GM19035 (cell line): ENCODE data around the gene UNC5CL.
"Not testable (repeated sequence)": the region's sequence is repeated elsewhere in the genome, so short reads cannot be mapped to it uniquely, and the experiment has no call there.

Experiments
- ATAC-seq: cut with Tn5 transposase; IDR thresholded peaks from one replicate; pipeline ENCODE4 v1.9.1; 2021; ENCODE audit not compliant: unreplicated experiment

UNC5CL gene

DNA sequence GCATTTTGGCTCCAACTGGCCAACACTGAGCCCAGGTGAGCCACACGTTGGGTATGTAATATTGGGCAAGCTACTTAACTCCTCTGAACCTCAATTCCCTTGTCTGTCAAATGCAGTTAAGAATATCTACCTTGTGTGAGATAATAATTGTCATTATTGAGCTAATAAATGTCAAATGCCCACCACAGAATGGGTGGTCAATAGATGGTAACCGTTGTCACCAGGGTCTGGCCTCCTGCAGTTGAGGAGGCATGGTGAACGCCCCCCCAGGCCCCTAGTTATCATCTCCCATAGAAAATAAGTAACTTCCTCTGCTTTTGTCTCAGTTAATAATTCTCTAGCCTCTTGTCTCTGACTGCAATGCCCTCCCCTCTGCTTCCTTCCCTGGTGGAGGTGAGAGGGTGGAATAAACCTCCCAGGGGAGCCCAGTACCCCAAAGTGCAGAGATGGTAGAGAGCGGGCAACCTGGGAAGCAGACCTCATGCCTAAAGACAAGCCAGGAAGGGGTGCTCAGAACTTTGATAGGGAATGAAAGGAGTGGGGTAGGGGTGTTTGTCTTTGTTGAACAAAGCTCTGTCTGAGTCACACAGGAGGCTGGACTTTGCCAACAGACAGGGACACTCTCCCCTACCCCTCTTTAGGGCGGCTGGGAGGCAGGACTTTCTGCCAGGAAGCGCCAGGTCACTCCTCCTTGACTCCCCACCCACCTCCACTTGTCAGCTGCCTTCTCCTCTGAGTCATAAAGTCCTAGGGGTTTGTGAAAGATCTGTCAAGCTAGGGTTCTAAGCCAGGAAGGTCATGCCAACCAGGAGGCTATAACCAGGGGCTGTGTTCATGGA lies 1.3 kb upstream of the UNC5CL start:
- ATAC-seq, result no peak

DNA sequence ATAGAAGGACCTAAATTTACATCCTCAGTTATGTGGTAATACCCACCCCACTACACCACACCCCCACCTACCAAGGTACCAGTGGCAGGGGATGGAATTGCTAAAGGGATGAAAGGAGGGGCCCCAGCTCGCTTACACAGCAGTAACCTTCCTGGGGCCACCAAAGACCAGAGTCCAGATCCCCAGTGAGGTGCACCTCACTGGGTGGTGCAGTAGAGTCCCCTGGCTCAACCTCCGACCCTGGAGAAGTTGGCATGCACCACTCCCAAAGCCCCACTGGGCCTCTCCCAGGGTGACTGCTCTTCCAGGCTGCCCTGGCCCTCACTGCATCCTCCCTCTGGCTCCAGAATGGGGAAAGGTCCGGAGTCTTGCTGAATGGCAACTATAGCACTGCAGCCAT lies 816 bp downstream of the UNC5CL start:
- ATAC-seq, result no peak

DNA sequence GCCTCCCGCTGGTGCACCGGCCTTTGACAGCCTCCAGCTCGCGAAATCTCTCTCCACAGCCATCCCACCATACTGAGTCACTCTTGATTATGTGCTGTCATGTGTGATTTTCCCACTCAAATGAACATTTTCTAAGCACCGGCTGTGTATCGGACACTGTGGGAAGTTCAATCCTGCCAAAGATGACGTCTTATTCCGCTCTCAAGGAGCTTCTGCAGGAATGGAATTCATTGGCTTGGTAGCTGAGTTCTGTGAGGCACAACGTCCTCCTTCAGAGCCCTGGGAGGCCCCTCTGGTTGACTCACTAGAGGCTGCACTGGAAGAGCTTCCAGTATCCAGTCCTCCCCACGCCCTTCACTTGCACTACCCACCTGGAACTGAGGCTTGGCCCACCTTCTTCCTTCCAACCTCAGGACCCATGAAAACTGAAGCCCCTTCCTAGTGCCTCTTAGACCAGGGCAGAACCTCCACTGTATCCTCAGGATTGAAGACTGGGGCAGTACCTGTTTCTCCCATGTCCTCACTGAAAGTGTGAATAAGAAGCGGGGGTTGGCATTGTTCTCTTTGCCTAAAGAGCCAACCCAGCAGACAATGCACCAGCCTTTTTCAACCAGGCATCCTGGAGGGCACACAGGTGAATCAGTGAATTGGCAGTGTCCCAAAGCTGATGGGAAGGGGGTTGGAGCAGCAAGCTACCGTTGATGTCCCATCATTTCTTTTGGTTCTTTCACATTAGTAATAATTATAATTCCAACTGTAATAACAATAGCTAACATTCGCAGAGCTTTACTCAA lies 1.7 kb downstream of the UNC5CL start:
- no peak for ATAC-seq

DNA sequence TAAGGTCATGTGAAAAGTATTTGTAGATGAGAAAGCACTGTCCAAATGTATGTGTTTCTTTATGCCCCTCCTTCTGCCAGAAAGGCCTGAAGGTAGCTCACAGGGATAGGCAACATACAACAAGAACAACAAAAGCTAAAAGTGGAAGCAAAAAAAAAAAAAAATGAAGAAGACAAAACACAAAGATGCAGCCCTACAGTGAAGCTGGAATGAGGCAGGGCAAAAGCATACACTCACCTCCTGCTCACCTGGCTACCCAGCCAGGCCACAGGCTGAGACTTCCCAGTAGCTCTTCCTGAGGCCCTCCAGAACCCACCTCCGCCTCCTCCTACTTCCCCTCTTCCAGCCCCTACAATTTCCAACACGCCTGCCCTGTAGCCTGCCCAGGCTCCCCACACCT lies 2.4 kb downstream of the UNC5CL start:
- ATAC-seq, result no peak

DNA sequence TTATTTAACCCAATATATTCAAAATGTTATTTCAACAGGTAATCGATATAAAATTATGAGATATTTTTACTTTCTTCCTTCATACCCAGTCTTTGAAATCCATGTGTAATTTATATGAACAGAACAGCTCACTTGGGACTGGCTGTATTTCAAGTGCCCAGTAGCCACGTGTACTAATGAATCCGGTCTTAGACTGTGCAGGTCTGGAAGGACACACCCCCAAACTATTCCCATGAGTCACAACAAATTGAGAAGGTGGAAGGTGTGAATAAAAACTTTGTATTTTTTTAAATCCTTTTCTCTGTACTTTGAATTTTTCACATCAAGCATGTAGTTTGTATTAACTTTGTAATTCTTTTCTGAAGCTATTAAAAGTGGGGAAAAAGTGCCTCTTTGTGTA lies 2.8 kb downstream of the UNC5CL start:
- no peak for ATAC-seq

DNA sequence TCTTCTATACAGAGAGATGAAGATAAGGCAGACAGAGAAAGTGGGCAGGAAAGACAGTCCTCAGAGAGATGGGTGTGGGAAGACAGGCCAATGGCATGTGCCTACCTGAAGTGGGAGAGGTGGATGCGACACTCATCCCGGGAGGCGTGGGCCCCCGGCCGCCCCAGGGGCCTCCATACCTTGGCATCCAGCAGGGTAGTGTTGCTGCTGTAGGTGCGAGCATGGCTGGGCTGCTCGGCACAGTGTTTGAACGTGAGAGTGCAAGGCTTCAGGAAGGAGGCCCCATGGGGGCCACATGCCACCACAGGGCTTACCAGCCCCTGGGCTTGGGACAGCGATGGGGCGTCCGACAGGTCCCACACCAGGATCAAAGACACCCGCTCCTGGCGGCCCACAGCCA lies 5.2 kb downstream of the UNC5CL start:
- ATAC-seq, result no peak

DNA sequence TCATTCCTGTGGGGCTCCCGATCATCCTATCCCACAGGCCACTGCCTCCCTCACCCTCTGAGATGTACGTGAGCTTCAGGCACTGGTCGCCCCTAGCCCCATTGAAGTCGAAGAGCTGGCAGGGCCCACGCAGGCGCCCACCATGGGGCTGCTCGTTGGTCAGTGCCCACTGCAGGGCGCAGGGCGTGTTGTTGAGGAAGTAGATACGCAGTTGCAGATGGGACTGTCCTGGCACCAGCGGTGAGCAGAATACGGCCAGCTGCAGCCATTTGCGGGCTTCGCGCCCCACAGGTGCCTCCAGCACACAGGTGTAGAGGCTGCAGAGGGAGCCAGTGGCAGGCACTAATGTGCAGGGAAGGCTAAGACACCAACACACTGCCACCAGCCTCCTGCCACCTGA lies 6.2 kb downstream of the UNC5CL start:
- ATAC-seq, result no peak

DNA sequence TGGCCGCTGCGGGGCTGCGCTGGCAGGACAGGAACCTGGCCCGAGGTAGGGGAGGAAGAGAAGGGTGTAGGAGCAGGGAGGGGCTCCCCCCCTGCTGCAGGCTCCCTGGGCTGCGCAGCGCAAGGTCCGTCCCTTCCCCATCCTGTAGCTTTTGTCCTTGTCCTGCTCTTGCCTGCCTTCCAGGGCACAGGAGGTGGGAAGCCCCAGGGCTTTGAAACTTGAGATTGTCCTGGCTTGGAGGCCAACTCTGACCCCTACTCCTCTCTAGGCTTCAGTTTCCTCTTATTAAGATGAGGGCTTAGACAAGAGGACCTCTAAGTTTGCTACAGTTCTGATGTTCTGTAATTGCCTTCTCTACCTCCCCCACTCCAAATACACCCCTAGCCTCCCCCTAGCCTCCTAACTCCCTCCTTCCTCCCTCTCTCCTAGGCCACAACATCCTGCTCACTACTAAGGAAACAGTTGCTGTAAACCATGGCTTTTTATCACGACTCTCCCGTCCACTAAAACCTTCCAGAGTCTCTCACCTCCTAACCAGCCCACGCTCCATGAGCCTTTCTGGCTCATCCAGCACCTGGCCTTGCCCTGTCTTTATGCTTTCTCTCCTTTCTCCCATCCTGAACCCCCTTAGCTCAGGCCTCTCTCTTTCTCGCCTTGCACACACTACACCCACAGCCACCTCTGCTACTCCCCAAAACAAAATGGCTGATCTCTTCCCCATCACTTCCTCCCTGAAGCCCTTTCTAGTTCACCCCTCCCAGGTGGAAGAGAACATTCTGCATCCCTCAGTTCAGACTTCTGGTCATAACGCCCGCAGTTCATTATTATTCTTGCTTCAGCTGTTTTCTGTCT lies 10.2 kb downstream of the UNC5CL start:
- ATAC-seq, result peak; percentile 19

DNA sequence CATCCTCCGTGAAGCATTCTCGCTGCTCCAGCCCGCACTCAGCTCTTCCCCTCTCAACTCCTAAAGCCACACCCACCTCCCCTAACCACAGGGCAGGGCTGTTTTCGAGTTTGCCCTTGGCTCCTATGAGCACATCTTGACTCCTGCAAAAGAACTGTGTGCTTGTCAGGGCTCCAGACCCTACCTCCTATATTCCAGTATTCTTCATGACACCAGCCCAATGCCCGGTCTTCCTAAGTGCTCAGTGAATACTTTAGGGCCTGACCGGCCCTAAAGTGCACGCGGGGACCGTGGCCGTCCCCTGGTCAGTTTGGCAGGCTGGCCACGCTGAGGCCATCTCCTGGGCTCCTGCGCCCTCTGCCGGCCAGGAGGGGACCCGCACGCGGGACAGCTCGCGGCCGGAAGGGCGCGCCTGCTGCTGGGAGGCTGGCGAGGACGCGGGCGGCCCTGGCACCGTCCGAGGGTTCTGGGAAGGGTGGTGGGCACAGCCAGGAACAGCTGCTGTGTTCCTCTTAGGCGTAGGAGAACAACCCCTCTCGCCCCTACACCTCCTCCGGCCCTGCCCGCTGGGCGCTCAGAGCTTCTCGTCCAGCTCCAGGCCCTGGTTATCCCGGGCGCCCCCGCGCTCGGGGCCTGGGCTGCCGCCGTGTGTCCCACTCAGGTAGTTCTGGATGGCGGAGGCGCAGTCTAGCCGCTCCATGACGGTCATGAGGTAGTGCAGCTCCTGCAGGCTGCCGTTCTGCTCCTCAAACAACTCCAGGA lies 11.0 kb downstream of the UNC5CL start:
- peak; percentile 92 for ATAC-seq

DNA sequence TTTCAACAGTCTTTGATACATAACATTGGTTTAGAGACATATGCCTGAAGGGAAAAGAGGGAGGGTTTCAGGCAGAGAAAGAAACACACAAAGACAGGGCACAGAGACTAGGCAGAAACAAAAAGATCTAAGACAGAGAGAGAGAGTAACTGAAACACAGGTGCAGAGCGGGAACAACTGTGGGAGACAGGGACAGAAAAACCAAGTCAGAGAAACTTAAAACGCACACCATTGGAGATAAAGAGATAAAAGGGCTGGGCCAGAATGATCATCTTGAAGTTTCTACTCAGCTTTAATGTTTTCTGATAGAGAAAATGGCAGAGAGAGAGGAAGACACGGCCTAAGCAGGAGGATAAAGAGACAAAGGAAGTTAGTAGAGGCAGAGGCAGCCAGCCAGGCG lies 11.8 kb downstream of the UNC5CL start:
- ATAC-seq, result no peak

DNA sequence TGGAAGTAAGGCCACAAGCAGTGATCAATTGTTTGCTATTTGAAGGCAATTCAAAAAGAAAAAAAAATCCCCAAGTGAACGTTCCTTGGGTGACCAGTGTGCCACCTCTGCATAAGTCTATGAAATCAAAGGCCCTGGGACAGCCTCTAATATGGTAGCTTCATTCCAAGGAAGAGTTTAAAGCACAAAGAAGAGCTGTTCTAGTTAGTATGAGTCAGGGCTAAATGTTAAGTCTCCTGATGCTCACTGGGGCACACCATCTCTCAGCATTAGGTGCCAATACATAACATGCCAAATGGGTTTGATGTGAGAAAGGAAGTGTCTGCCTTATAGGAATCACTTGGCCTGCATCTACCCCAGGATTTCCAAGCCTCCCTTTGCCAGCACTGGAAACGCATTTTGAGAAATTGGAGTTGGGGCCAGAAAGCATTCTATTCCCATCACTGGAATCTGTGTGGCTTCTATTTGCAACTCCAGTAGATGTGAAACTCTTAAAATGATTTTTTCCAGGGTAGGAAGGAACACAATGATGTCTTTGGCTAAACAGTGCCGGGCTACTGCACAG lies 13.0 kb downstream of the UNC5CL start:
- no peak for ATAC-seq

DNA sequence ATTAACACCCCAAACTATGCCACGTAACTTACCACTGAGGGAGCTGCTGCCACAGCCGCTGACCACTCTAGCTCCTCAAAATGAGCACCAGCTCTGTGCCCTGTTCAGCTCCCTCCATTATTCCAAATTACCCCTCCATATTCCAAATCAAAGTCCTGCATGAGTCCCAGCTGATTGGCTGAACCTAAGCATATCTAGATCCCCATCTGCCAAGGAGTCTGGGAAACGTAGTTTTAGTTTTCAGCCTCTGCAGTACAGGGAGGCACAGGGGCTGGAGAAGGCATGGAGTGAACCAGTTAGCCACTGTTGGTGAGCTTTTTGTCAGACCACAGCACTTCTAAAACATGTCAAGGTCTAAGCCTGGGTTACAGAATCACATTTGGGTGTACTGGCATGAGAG lies 15.9 kb downstream of the UNC5CL start:
- no peak for ATAC-seq

DNA sequence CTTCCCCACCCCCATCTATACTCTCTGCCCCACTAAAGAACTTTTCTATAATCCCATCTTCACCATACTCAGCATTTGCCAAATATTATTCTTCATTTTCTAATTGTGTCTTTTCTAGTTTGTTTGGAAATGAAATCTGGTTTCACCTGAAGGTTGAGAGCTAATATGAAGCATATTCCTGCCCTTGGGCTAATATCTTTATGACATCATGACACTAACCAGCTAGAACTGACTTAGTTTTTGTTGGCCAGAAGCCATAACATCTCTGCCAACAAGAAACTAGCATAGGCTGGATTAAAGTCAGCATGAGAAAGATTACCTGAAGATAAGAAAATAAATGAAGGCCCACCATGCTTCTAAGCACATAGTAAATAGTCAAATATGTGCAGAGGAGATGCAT lies 16.7 kb downstream of the UNC5CL start:
- ATAC-seq, result no peak

DNA sequence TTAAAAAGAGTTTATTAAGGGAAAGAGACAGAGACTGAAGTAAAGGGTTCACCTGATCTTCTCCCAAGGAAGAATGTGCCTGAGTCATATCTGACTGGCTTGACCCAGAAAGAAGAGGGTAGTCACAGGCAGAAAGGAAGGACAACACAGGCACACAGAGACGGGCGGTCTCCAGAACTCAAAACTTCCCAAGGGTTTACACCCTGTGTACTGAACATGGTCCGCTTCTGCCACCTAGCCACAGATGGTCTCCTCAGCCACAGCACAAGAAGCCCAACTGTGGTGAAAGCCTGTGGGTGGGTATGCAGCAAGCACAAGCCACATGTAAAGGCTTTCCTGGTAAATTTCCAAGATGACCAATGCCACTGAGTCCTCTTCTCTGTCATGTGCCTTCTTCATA lies 17.2 kb downstream of the UNC5CL start:
- ATAC-seq, result no peak

DNA sequence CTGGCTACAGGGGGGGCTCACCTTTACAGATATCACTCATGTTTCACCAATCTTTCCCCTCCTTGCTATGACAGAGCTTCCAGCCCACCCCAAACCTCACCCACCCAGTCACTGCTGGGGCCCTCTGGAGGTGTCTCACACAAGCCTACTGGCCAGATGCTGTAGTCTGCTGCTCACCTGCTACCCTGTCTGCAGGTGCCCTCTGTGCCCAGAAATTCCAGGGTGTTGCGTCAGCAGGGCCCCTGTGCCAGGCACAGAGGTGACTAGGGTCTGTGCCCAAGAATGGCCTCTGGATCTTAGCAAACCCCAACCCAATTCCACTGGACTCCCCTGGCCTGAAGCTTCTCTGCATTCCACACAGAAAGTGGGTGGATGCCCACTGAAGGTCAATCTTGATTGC lies 21.4 kb downstream of the UNC5CL start:
- no peak for ATAC-seq

DNA sequence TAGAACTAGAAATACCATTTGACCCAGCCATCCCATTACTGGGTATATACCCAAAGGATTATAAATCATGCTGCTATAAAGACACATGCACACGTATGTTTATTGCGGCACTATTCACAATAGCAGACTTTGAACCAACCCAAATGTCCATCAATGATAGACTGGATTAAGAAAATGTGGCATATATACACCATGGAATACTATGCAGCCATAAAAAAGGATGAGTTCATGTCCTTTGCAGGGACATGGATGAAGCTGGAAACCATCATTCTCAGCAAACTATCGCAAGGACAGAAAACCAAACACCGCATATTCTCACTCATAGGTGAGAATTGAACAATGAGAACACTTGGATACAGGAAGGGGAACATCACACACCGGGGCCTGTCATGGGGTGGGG lies 23.2 kb downstream of the UNC5CL start:
- not testable (repeated sequence) for ATAC-seq

DNA sequence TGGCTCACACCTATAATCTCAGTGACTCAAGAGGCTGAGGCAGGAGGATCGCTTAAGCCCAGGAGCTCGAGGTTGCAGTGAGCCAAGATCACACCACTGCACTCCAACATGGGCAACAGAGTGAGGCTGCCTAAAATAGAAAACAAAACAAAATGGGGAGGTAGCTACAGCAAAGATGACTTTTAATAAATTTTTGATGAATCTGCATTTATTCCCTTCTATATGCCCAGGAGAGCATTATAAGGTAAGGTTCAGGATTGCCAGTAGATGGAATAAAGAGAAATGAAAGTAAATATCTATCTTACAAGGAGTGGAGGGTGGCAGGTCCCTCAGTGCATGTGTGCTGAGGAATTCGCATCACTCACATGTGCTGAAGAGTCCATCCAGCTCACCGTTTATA lies 24.2 kb downstream of the UNC5CL start:
- no peak for ATAC-seq

DNA sequence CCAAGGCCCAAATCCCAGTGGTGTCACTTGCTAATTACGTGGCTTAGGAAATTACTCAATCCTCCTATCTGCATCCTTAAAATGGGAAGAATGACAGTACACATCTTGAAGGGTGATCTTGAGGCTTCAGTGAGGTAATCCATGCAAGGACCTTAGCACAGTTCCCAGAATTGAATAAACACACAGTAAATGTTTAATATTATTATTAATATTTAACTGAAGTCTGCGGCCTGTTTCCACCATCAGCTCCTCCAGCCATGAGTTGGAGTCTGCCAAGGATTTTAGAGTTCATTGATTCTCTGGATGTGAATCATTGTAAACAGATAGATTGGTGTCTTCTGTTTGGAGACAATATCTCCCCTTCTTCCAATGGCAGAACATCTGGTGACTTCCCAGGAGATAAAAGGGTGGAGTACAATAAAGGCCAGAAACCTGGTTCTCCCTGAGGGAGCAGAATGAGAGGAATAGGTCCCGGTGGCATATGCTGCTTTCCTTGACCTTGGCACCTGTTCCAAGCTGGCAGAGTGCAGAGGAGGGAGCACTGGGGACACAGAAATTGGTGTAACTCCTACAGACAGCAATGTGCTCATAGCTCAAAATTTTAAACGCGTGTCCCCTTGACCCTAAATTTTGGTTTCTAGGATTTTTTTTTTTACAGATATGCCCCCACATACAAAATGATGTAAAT lies 25.4 kb downstream of the UNC5CL start:
- no peak for ATAC-seq

DNA sequence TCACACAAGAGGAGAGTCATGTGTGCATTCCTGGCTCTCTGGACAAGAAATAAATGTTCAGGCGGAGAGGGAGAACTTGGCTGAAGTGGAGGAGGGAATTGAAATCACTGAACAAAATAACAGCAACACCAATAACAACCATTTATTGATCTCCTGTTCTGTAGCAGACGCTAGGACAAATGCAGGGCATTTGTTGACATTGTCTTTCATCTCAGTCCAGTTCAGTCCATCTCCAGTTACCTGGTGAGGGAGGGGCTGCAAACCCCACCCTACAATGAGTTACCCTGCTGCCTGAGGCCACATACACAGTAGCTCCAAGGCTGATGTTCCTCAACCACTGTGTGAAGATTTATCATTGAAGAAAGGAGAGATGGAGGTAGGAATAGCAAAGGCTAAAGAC lies 27.3 kb downstream of the UNC5CL start:
- ATAC-seq, result no peak

DNA sequence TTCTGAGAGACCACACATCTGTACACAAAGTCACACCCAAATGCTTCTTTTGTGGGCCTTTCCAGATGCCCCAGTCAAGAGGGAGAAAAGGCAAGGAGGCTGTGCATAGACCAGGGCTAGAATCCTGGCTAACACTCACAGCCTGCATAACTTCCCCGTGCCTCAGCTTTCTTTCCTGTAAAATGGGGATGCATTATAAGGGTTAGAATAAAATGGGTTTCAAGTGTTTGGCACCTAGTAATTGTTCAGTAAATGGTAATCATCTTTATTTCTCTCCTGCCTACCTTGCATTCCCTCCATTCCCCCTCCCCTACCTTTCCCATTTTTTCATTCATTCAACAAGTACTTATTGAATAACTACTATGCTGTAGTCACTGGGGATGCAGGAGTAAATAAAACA lies 29.4 kb downstream of the UNC5CL start:
- ATAC-seq, result no peak
